HG03060 (cell line): Measurements from ENCODE around the gene NRG2.

Experiments
- ATAC-seq: cut with Tn5 transposase; IDR thresholded peaks from one replicate; pipeline ENCODE4 v1.9.1; 2021; ENCODE audit warnings: low read depth, moderate number of reproducible peaks; ENCODE audit not compliant: unreplicated experiment

NRG2 gene

DNA sequence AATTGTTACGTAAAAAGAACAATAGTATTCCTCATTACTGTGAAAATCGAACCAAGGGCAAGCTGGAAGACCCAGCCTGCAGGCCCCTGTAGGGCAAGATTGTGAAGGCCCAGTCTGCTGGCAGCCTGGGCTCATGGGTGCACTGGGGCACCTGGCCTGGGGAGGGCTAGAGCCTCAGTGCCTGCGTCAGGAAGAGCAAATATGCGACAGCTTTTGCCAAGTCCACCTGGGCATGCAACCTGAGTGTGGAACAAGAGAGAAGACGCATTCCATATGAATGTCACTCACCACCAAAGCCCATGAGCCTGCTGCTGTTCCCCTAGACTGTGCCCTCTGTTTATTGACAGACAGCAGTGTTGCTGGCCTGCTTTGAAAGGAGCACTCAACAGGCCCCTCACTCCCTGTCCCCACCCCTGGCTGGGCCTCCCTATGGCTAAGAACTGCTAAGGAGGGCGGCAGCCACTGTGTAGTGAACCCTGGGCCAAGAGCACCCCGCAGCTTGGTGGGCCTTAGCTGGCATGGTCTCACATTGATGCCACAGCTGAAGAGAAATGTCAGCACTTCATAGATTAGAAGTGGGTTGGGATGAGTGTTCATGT, 219.2 kb downstream of the NRG2 start:
- ATAC-seq: no peak

DNA sequence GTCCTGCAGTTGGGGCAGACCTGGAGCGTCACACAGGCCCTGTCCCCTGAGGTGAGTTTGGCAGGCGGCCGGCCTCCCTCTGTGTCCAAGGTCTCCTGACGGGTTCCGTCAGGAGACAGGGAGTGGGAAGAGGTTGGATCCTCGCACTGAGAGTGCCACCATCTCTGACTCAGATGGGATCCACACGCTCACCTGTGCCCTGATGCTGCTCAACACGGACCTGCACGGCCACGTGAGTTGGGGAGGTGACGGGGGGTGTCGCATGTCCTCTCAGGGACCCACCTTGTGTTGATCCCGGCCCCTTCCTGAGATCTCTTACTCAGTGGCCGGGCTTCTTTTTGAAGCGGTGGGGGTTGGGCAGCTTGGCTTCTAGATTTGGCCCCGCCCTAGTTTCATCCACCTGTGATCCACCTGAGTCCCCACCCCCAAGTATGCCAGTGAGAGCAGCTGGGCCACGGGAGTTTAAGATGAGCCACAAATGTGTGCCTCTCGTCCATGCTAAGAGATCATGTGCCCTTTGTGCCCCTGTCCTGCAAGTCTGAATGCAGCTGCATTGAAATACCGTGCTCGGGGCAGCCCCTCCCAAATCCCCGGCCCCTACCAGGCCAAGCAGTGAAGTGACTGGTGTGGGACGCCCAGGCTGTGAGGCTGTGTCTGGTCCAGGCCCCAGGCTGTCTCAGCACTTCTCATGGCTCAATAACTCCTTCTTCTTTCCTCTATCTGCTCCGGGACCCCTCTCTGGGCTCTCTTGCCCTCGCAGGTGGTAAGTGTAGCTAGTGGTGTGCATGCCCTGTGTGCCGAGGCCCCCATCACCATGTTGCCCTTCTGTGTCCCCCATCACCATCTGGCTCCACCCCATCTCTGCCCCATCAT, 220.3 kb downstream of the NRG2 start:
- ATAC-seq: no peak

DNA sequence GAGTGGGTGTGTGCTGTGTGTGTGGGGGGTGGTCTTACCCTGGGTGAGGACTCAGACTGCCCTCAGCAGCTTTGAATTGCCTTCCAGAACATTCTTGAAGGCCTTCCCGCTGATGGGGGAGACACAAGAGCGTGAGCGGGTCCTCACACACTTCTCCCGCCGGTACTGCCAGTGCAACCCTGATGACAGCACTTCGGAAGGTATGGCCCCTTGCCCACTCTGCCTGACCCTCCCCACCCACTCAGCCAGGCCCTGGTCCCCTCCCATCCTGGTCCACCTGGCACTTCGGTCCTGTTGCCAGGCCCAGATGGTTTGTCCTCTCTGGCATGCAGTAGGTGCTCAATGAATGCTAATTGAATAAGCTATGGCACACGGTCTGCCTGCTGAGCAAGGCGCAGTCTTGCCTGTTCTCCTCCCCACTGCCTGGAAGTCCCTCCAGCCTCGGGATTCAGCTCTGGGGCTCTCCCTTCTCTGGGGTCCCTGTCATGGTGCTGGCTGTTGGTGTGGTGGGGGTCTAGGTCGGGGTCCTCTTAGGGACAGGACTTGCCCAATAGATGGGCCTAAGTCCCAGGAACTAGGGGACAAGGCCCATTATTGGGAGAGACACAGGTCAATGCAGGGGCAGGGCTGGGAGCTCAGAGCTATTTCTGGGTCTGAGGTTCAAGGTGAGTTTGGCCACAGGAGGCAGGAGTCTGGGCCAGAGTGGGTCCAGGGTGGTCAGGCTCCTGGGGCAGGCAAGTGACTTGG, 221.1 kb downstream of the NRG2 start:
- ATAC-seq: no peak

DNA sequence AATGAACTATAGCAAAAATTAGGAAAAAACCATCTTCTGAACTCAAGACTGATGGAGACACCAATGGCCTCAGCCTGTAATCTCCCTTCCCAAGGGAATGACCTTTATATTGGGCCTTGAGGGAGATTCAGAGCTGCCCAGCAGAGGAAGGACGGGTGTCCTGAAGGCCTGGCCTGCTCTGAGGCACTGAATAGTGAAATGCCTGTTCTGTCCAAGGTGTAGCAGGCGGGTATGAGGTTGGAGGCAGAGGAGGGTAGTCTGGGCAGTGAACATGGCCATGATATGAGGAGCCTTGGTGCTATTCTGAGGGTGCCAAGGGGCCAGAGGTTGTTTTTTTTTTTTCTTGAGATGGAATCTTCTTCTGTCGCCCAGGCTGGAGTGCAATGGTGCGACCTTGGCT, 222.5 kb downstream of the NRG2 start:
- ATAC-seq: no peak

DNA sequence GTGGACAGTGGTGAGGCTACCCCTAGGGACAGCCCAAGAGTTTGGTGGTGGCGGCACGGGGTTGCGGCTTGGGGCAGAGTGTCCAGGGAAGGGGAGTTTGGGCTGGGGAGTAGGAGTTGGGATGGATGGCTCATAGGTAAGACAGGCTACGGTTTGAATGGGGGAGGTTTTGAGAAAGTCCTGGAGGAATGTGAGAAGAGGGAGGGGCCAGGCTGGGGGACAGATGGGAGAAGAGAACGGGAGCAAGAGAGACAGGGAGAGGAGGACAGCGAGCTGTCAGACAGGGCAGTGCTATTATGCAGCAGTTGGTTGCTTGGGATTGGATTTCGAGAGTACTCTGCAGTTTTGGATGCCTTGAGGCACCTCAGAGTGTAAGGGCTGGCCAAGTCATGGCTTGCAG, 223.0 kb downstream of the NRG2 start:
- ATAC-seq: no peak

DNA sequence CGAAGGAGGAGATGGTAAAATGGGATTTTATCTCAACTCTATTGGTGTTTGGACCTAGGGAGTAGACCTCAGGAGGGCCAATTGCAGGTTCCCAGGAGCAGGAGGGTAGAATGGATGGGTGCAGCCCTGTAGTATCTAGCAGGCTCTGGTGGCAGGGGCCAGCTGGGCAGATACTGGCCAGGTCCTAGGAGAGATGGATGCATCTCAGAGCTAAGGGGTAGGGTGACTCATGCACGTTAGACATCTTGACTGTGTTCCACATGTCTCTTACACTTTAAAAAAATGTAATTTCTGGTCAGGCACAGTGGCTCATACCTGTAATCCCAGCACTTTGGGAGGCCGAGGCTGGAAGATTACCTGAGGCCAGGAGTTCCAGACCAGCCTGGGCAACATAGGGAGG, 225.1 kb downstream of the NRG2 start:
- no peak for ATAC-seq

DNA sequence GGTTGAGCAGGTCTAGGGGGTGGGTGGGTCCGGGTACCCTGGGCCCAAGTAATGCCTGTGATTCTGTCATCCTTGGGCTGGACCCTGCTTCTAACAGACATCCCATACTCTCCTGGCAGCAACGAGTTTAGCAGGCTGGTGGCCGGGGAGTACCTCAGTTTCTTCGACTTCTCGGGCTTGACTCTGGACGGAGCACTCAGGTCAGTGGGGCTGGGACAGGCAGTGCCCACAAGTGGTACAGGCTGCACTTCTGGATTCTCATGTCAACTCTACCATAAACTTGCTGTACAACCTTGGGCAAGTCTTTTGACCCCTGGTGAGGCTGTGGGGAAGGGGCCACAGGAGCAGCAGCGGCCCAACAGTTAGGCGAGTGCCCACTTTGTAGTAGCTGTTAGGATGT, 225.7 kb downstream of the NRG2 start:
- ATAC-seq: no peak

DNA sequence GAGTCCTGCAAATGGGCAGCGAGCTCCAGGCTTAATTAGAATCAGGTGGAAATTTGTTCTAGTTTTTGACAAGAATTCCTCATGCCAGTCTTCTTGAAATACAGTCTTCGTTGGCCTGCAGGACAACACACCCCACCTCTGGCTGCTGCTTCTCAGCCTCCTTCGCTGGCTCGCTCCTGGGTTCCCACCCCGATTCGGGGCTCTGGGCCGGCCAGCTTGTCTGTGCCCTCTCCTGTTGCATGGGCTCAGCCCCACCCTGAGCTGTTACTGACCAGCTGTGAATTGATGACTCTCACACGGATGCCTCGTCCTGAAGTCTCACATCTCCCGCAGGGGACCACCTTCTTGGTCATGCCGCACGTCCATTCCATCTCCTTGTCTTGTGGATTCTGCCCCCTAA, 226.5 kb downstream of the NRG2 start:
- ATAC-seq: no peak

DNA sequence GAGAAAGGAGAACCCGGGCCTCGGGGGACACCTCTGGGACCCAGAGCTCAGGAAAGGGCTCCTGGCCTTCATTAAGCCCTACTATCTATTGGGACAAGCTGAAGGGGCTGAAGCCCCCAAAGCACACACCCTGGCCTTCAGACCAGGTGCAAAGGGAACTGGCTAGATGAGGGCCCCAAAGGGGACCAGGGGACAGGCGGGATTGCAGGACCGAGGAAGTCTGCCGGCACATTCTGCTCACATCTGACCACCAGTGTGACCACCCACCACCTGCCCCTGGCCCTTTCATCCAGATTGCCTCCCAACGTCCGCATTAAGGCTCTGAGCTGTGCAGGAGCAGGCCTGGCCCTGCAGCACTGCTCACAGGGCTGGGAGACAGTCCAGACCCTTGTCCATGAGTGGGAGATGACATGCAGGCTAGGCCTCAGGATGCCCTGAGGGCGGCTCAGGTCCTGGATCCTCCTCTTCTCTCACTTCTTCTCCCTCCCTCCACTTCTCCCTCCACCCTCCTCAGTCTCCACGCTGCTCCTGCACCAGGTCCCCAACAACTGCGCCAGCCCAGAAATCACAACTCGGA, 228.3 kb downstream of the NRG2 start:
- ATAC-seq: no peak

DNA sequence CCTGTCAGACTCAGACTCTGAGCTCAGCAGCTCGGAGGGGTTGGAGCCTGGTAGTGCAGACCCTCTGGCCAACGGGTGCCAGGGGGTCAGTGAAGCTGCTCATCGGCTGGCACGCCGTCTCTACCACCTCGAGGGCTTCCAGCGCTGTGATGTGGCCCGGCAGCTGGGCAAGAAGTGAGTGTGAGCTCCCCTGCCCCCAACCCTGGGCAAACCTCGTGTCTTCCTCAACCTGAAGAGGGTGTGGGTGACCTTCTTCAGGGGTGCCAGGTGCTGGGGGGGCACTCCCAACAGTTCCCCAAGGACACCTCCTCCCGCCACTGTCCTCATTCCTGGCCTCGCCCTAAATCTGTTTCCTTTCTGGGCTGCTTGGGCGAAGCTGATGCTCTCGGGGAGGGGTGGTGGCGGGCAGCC, 228.9 kb downstream of the NRG2 start:
- no peak for ATAC-seq

DNA sequence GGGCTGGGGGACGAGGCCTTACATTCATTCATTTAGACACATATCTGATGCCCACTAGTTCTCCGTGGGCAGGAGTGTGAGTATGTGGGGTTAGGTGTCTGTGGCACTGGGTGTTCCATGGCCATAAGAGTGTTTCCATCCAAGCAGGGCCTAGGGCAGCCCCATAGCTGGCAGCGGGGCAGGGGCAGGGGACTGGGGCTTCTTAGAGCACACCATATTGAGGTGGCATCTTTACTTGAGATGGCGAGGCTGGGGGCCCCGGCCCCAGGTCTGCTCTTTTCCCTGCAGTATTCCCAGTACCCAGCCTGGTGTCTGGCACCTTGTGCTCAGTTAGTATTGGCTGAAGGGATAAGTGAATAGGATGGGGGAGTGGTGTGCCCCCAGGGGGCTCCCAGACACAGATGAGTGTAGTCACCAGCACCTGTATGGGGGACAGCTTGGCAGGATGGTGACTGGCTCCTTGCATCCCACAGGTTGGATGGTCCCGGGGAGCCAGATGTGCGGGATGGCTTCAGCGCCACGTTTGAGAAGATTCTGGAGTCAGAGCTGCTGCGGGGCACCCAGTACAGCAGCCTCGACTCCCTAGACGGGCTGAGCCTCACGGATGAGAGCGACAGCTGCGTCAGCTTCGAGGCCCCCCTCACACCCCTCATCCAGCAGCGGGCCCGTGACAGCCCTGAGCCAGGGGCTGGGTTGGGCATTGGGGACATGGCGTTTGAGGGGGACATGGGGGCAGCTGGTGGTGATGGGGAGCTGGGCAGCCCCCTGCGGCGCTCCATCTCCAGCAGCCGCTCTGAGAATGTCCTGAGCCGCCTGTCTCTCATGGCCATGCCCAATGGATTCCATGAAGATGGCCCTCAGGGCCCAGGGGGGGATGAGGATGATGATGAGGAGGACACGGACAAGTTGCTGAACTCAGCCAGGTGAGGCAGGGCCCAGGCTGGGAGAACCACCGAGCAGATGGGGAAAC, 230.0 kb downstream of the NRG2 start:
- ATAC-seq: no peak

DNA sequence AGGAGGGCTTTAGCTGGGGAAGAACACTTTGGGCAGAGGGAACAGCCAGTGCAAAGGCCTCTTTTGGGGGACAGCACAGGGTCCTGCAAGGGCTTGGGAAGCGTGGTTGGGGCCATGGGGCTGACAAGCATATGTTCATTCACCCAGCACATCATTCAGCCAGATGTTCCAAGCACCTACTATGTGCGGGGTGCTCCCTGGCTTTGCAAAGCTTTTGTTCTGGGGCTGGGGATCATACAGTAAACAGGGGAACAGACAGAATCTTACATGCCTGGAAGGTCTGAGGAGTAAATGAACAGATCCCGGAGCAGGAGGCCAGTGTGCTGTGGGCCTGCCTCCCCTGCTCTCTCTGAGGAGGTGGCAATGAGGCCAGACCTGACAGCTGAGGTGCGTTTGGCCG, 230.8 kb downstream of the NRG2 start:
- no peak for ATAC-seq

DNA sequence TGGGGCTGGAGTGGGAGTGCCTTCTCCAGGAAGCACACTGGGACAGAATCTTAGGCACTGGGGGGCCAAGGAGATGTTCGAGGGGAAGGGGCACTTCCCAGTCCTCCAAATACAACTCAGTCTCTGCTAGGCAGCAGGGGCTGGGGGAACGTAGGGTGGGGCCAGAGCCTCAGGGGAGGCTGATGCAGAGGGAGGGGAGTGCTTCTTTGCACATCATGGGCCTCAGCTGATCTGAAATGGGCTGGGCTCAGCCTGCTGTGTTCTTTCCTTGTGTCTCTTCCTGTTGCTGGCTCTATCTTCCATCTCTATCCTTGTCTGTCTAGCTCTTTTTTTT, 231.9 kb downstream of the NRG2 start:
- no peak for ATAC-seq

DNA sequence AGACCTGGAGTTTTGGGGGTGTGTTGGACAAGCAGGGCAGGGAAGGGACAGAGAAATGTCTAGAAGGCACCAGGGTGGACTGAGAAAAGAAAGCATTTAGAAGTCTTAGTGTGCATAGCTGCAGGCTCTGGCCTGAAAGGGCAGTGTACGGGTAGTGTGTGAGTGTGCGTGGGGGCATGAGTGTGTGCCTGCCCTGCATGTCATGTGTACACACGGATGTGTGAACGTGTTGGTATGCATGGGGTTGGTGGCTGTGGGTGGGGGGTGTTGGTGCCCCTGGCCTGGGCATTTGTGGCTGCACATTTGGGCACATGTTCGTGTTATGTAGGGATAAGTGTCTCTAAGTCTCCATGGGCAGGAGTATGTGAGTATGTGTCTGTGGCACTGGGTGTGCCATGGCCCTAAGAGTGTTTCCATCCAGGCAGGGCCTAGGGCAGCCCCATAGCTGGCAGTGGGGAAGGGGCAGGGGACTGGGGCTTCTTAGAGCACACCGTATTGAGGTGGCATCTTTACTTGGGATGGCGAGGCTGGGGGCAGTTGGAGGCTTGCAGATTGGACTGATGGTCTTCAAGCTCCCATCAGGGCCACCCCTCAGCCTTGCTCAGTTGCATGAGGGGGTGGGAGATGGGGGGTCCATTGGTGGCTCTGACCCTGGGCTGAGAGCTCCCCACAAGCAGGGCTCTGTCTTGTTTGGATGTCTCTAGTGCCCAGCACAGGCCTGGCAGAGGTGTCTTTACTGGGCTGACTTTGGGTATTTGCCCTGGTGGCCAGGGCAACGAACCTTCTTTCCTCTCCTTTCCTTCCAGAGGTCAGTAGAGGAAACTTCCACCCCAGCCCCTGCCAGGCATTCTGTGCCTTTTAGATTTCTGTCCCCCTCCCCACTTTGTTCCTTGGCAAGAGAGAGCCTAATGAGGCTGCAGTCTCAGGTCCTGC, 232.5 kb downstream of the NRG2 start:
- ATAC-seq: no peak

DNA sequence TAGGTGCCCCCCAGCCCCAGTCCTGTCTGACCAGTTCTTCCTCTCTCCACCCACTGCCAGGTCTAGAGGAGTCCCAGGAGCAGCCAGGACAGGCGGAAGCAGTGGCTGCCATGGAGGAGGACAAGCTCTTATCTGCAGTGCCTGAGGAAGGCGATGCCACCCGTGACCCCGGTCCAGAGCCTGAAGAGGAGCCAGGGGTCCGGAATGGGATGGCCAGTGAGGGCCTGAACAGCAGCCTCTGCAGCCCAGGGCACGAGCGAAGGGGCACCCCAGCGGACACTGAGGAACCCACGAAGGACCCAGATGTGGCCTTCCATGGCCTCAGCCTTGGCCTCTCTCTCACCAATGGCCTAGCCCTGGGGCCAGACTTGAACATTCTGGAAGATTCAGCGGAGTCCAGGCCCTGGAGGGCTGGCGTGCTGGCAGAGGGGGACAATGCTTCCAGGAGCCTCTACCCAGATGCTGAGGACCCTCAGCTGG, 233.7 kb downstream of the NRG2 start:
- no peak for ATAC-seq

DNA sequence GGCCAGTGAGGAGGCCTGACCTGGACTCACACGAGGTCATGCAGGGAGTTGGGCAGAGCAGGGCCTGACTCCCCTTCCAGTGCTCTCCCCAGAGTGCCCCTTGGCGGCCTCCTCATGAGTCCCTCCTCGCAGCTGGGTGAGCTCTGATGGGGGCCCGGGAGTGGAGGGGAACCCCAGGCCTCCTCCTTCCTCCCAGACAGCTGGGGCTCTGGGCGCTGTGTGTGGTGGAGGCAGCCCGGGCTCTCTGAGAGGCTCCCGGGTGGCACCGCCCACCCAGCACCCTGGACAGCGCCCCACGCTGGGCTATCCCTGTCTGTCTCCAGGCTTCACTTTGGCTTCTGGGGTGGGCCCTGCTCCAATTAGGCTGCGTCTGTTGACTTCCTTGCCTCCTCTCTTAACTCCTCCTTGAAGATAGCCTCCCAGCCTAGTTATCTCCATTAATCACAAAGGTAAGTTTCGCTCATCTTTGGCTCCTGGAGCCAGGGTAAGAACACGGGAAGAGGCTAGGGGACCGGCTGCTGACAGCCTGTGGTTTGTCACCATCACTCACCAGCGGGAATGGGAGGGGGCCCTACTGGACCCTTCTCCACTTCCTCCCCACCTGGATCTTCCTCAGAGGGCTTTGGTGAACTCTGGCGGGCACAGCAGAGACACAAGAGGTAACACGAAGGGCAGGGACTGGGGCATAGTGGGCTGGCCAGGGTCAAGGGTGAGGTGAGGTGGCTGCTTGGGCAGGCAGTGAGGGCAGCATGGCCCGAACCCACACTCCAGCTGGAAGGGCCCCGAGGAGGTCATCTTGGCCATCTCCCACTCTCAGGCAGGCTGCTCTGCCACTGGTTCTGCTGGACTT, 234.4 kb downstream of the NRG2 start:
- no peak for ATAC-seq

DNA sequence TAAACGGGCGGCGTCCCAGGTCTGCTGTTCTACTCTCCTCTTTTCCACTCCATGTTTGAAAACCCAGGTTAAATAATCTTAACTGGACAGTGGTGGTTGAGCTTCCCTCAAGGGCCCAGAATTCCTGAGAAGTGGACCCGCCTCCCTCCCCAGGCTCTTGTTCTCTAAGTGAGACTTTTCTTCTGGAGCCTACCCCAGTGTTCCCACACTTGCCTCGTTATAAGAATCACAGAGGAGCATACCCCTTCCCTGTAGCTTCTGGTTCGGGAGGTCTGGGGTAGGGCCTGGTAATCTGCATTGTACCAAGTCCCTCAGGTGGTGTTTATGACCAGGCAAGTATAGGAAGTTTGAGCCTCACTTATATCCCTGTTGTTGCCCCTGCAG, 235.5 kb downstream of the NRG2 start:
- no peak for ATAC-seq
